Neuron (in vitro differentiated cells): ENCODE measurements around the gene C16orf92.

Source experiments
- H2AFZ ChIP-seq: one replicate; pipeline ENCODE4 v1.6.1; 2013; ENCODE audit warnings: low read depth, mild to moderate bottlenecking, inconsistent platforms, low read length, moderate library complexity
- H3K27me3 ChIP-seq: one replicate; pipeline ENCODE4 v1.6.1; 2013; ENCODE audit warnings: low read length; ENCODE audit not compliant: insufficient read depth
- H3K36me3 ChIP-seq: one replicate; pipeline ENCODE4 v1.6.1; 2013; ENCODE audit warnings: low read length; ENCODE audit not compliant: insufficient read depth
- H3K4me1 ChIP-seq: one replicate; pipeline ENCODE4 v1.6.1; 2013; ENCODE audit warnings: low read length; ENCODE audit not compliant: insufficient read depth
- H3K4me3 ChIP-seq: 2 replicates; pipeline ENCODE4 v1.5.1; 2013; ENCODE audit warnings: mild to moderate bottlenecking, low read length, moderate library complexity
- H3K9me3 ChIP-seq: one replicate; pipeline ENCODE4 v1.6.1; 2013; ENCODE audit warnings: low read length

Gene C16orf92

DNA sequence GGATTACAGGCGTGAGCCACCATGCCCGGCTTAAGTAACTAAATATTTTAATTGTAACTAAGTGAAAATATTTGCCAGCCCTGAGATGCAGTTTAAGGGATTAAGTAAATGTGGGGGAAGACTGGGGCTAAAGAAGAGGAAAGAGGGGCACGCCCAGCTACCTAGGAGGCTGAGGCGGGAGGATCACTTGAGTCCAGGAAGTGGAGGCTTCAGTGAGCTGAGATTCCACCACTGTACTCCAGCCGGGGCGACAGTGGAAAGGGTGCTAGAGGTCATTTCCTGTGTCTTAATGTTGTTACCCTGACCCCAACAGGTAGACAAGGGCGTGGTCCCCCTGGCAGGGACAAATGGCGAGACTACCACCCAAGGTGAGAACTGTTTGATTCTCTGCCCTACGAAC is 45.3 kb downstream of the C16orf92 start:
- H3K4me3 ChIP-seq: no peak overlapping the region
- H3K27me3 ChIP-seq: no peaks in the 10 kb centered on the region
- peaks cover 45% of the 10 kb centered on the region for H3K36me3 ChIP-seq

GRCh38 chr16:30068750-30069610 is 46.0 kb downstream of the C16orf92 start:
- Histone ChIP-seq H3K4me1 (peaks cover 18% of the 10 kb centered on the region), H3K4me3 (no peak overlapping the region), H3K9me3 (no peaks in the 10 kb centered on the region), H3K27me3 (no peaks in the 10 kb centered on the region), H3K36me3 (peaks cover 45% of the 10 kb centered on the region), H2AFZ (no peak overlapping the region)

More for the DNA sequence above, 45.3 kb downstream of the C16orf92 start:
- Histone ChIP-seq H3K4me1 (peaks cover 24% of the 10 kb centered on the region), H3K9me3 (no peaks in the 10 kb centered on the region), H2AFZ (no peak overlapping the region)

DNA sequence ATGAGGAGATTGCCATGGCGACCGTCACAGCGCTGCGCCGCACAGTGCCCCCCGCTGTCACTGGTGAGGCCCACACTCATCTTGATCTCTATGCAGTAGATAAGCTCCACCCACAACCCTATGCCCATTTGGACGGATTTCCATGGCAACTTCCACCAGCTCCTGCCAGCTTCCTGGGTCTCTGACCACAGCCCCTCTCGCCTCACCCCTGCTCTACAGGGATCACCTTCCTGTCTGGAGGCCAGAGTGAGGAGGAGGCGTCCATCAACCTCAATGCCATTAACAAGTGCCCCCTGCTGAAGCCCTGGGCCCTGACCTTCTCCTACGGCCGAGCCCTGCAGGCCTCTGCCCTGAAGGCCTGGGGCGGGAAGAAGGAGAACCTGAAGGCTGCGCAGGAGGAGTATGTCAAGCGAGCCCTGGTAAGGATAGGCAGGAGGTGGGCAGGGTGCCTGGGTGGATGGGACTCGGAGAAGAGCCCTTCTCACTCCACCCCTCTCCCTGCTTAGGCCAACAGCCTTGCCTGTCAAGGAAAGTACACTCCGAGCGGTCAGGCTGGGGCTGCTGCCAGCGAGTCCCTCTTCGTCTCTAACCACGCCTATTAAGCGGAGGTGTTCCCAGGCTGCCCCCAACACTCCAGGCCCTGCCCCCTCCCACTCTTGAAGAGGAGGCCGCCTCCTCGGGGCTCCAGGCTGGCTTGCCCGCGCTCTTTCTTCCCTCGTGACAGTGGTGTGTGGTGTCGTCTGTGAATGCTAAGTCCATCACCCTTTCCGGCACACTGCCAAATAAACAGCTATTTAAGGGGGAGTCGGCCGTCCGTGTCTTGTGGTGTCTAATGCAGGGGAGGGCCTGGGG is 46.8 kb downstream of the C16orf92 start:
- Histone ChIP-seq H3K9me3 (no peaks in the 10 kb centered on the region), H3K27me3 (no peaks in the 10 kb centered on the region), H3K36me3 (peaks cover 45% of the 10 kb centered on the region), H3K4me1 (peaks cover 11% of the 10 kb centered on the region), H3K4me3 (no peak overlapping the region), H2AFZ (no peak overlapping the region)

GRCh38 chr16:30070490-30070889 is 47.5 kb downstream of the C16orf92 start:
- H3K4me3 ChIP-seq: no peak overlapping the region
- peaks cover 13% of the 10 kb centered on the region for H3K4me1 ChIP-seq
- no peaks in the 10 kb centered on the region for H3K9me3 ChIP-seq
- no peak overlapping the region for H2AFZ ChIP-seq
- H3K36me3 ChIP-seq: peaks cover 45% of the 10 kb centered on the region
- no peaks in the 10 kb centered on the region for H3K27me3 ChIP-seq
